Cardiac fibroblast (primary cell): Measurements from ENCODE around the gene CPOX.

Source experiments
- DNase-seq, 2 donors: peaks; one replicate each; pipeline versions ENCODE4 v3.0.0 to v3.0.0-alpha.2; 2010; ENCODE audit warnings: low read depth in 2 of 2
- H3K4me3 ChIP-seq, 2 donors: replicated peaks in 1 of 2; 1 replicate in 1 of 2; 2 replicates in 1 of 2; pipeline ENCODE4 v1.5.1; 2011; ENCODE audit warnings: low read depth in 2 of 2, low read length in 2 of 2, mild to moderate bottlenecking in 2 of 2, moderate library complexity in 1 of 2
- CTCF ChIP-seq: IDR thresholded peaks from one replicate; pipeline ENCODE4 v1.5.1; 2011; ENCODE audit warnings: low read depth, mild to moderate bottlenecking, low read length, inconsistent platforms

CPOX gene

GRCh38 chr3:98583766-98584165 is 9.6 kb downstream of the CPOX start:
- DNase-seq, result no peak
- H3K4me3 ChIP-seq, result no peak overlapping the region

GRCh38 chr3:98582042-98582441 is 11.4 kb downstream of the CPOX start:
- DNase-seq, result no peak
- no peak for TF ChIP-seq CTCF
- H3K4me3 ChIP-seq, result no peak overlapping the region

More at GRCh38 chr3:98583766-98584165, 9.6 kb downstream of the CPOX start:
- no peak for TF ChIP-seq CTCF

DNA sequence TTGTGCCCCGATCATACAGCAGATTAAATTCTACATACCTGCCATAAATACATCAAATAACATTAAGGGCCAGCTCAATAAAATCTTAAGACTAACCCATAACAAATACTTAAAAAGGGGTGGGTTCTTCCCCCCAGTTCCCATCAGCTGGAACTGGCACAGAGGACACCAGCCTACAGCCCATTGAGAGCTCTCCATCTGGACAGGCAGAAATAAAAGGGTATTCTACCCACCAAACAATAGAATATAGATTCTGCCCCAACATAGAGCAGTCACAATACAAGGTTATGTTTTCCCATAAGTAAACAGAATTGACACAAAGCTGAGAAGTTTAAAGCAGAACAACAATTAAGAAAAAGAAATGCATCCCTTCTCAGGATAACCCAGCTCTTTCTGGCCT is 11.9 kb downstream of the CPOX start:
- TF ChIP-seq CTCF, result no peak

DNA sequence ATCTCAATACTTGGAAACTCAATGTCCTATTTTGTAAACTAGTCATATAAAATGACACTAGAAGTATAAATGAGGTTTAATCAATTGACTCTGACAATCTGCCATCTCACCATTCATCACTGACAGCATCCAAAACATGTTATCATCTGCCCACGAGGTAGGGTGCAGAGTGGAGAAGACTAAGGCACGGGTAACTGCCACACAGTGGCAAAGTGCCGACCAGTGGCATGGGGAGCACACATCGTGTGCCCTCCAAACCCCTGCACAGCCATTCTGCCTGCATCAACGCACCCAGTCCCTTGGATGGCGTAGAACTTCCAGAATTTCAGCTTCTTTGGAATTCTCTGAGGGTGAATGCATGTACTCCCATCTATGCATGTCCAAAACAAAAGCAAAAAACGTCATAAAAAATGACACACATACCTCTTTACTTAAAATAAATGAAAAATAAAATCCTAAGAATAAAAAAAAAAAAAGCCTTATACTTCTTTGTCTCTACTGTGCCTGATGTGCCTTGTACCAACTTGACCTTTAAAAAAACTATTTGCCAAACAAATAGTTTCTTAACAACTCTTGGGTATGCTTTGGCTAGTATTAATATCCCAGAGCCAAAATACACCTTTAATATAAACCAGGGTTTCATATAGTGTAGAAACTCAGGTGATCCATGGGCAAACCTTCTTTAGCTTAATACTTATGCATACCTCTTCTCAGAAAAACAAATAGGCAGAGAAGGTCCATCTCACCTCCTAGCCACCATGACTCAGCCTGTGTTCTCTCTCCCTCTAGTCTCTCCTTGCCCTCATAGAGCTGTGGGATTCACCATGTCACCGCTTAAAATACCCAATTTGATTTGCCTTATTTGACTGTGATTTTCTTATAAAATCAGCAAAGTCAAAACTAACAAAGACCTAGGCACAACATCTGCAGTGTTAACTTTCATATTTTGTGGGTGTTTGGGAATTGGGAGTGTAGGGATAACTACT is 12.7 kb downstream of the CPOX start:
- DNase-seq, result no peak
- no peak overlapping the region for H3K4me3 ChIP-seq
- no peak for TF ChIP-seq CTCF

More for the DNA sequence above, 11.9 kb downstream of the CPOX start:
- H3K4me3 ChIP-seq, result no peak overlapping the region
- DNase-seq, result no peak

DNA sequence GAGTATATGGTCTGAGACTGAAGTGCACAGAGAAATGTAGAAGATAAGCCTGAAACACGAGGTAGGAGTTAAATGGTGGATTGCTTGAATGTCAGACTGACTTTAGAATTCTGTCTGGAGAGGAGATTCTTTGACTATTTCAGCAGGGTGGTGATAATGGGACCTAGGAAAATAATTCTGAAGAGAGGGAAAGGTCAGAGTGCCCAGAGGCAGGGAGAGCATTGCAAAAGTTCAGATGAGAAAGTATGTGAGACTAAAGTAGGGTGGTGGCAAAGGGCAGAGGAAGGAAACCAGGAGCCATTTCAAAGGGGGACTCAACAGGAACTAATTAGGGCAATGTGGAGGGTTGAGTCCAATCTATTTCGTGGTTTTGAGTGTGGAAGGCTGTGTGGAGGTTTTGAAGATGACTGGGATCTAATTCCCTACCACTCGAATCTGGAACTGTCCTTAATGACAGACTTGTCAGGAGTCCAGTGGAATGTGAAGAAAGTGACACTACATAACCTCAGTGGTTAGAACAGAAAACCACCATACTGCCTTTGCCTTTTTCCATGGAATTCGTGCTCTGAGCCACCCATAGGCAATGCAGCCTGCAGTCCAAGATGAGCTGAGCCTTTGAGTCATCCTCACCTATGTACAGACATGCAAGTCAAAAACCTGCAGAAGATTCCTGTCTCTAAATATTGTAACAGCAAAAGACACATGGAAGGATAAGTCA is 16.1 kb downstream of the CPOX start:
- TF ChIP-seq CTCF, result no peak
- no peak overlapping the region for H3K4me3 ChIP-seq
- peak; percentile 25 to 41 for DNase-seq

GRCh38 chr3:98574132-98574531 is 19.3 kb downstream of the CPOX start:
- no peak overlapping the region for H3K4me3 ChIP-seq
- TF ChIP-seq CTCF, result no peak

More at GRCh38 chr3:98574132-98574531, 19.3 kb downstream of the CPOX start:
- DNase-seq, result no peak
